Stimulated activated CD8-positive, alpha-beta memory T cell treated with anti-CD3 and anti-CD28 coated beads, Interleukin-7, amount 100 ng/mL, for 48 hours (primary cell): Measurements from ENCODE around the gene SSH2.
A peak's percentile ranks its signal among the peaks of the same experiment; 100 is the strongest.
"Not testable (repeated sequence)": the region's sequence is repeated elsewhere in the genome, so short reads cannot be mapped to it uniquely, and the experiment has no call there.

Experiments
- DNase-seq, 2 donors: peaks; one replicate each; pipeline ENCODE4 v3.0.0-alpha.2; 2020; ENCODE audit warnings: low read depth in 1 of 2; ENCODE audit errors: extremely low read depth in 1 of 2

SSH2 gene, protein sequence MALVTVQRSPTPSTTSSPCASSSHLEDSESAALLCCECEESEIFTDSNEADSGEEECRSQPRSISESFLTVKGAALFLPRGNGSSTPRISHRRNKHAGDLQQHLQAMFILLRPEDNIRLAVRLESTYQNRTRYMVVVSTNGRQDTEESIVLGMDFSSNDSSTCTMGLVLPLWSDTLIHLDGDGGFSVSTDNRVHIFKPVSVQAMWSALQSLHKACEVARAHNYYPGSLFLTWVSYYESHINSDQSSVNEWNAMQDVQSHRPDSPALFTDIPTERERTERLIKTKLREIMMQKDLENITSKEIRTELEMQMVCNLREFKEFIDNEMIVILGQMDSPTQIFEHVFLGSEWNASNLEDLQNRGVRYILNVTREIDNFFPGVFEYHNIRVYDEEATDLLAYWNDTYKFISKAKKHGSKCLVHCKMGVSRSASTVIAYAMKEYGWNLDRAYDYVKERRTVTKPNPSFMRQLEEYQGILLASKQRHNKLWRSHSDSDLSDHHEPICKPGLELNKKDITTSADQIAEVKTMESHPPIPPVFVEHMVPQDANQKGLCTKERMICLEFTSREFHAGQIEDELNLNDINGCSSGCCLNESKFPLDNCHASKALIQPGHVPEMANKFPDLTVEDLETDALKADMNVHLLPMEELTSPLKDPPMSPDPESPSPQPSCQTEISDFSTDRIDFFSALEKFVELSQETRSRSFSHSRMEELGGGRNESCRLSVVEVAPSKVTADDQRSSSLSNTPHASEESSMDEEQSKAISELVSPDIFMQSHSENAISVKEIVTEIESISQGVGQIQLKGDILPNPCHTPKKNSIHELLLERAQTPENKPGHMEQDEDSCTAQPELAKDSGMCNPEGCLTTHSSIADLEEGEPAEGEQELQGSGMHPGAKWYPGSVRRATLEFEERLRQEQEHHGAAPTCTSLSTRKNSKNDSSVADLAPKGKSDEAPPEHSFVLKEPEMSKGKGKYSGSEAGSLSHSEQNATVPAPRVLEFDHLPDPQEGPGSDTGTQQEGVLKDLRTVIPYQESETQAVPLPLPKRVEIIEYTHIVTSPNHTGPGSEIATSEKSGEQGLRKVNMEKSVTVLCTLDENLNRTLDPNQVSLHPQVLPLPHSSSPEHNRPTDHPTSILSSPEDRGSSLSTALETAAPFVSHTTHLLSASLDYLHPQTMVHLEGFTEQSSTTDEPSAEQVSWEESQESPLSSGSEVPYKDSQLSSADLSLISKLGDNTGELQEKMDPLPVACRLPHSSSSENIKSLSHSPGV (N-terminal part only)

DNA sequence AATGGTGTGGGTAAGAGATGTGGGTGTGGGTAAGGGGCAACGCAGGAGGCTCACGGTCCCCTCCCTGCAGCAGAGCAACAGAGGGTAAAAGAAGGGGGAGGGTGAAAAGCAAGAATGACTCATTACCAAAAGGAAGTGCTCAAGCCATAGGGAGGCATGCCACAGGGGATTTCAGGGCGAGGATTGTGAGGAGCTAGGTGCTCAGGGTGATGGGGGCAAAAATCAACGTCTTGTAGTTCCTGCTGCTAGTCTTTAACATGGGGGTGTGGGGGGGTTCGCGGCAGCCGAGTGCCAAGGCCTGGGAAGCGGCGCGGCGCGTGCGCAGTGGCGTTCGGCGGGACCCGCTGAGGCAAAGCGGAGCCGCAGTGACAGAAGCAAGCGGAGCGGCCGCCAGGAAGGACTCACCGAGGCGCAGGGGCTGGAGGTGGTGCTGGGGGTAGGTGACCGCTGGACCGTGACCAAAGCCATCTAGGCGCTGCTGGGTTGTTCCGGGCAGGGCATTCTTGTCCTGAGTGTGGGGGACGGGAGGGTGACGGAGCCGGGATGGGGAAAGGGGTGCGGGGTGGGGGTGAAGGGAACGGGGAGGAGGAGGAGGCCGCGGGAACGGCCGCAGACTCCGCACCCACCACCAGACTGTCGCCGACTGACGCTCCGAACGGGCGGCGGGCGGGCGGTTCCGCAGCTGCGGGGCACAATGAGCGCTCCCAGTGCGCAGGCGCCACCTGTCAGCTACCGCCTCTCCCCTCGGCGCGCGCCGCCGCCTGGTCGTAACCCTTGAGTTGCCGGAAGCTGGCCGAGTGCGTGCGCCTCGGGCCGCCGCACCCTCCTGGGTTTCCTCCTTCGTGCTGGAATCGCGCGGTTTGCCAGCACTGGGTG lies at the start of gene SSH2:
Gene SSH2 (minus strand): TSS at position 696 of the 876 bp plus-strand sequence. CDS start 228 bp downstream, at position 468.
- DNase-seq: peak; percentile 77 to 83

DNA sequence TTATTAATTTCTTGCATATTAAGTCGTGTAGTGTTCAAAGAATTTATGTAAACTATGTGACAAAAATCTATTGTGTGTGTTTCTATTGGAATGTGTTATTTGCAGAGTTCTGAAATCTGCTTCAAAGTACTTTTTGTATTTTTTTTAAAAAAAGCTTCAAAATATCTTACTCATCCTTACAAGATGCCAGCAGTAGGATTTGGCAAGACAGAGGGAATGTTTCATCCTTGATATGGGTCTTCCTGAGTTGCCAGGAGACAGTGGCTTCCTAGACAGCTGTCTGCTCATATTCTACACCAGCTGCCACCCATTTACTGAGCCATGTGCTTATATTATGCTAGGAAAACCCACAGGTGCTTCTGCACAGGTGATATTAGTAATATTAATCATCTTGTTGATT lies 47.8 kb upstream of the SSH2 start:
- no peak for DNase-seq

DNA sequence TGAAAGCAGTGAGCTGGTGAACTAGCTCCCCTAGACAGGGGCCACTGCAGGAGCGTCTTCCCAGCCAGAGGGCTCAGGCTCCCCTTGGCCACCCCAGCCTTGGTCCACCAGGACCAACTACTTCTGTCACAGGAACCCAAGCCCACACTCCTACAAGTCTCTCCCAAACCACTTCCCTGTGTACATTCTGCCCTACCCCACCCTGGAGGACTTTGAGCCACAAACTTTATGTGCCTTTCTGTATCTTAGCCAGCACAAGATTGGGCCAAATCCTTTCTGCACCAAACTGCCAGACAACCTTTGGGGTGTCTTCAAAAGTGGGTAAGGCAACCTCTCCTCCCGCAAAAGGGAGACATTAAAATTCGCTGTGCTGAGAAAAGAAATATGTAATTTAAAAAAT lies 43.0 kb upstream of the SSH2 start:
- no peak for DNase-seq

DNA sequence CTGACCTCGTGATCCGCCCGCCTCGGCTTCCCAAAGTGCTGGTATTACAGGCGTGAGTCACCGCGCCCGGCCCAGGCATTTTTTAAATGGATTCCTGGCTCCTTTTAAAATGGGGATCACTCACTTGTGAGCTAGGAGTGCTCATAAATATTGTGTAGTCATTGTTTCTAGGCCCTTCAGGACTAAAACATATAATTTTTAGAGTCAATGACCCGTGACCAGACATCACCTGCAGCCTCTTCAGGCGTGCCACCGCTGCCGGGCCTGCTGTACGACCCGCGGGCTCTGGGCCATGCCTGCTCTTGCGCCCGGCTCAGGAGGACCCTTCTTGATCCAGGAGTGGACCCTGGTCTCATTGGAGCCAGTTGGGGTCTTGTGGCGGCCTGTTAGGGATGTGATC lies 42.2 kb upstream of the SSH2 start:
- DNase-seq: no peak

DNA sequence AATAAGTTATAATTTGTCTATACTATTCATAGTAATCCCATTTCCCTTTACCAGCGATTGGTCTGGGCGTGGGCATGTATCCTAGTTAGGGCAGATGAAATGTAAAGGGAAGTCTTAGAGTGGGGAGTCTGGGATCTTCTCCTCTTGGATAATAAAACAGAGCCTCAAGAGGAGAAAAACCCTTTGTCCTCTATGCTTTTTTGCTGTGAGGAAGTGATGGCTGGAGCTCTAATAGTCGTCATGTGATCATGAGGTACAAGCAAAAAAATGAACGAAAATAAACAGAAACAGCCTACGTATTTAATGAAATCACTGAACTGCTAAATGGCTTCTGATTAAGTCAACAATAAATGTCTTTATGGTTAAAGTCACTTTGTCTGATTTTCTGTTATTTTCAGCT lies 38.2 kb upstream of the SSH2 start:
- DNase-seq: no peak

DNA sequence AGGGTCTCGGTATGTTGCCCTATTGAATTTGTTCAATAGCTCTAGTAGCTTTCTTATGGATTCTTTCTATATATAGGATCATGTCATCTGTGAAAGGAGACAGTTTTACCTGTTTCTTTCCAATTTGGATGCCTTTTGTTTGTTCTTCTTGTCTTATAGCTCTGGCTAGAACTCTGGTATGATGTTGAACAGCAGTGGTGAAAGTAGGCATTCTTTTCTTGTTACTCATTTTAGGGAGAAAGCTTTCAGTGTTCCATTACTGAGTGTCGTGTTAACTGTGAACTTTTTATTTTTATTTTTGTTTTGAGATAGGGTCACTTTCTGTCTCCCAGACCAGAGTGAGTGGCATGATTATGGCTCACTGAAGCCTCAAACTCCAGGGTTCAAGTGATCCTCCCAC lies 32.6 kb upstream of the SSH2 start:
- no peak for DNase-seq

DNA sequence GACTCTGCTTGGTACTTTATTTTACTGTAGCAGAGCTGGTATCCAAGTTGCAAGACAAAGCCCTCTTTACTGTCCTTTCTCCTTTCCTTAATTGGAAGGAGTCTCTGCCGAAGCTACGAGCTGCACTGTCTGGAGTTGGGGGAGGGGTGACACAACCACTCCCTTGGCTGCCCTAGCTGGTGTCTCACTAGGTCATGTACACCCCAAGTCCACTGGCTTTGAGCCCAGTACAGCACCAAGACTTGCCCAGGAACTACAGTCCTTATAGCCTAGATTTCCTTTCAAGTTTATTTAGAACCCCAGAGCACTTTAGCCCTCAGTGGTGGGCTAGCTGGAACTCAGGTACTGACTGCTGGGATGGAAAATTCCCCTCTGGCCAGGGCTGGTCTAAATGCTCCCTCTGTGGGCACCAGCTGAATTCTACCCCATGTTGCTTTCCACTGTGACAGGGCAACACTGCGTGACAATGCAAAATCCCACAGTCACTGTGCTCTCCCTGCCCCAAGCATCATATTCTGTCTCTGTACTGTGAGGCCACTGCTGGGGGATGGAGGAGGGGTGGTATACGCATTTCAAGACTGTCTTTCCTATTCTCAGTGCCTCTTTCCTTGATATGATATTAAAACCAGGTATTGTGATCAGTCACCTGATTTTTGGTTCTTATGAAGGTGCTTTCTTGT lies 29.8 kb upstream of the SSH2 start:
- DNase-seq: no peak

DNA sequence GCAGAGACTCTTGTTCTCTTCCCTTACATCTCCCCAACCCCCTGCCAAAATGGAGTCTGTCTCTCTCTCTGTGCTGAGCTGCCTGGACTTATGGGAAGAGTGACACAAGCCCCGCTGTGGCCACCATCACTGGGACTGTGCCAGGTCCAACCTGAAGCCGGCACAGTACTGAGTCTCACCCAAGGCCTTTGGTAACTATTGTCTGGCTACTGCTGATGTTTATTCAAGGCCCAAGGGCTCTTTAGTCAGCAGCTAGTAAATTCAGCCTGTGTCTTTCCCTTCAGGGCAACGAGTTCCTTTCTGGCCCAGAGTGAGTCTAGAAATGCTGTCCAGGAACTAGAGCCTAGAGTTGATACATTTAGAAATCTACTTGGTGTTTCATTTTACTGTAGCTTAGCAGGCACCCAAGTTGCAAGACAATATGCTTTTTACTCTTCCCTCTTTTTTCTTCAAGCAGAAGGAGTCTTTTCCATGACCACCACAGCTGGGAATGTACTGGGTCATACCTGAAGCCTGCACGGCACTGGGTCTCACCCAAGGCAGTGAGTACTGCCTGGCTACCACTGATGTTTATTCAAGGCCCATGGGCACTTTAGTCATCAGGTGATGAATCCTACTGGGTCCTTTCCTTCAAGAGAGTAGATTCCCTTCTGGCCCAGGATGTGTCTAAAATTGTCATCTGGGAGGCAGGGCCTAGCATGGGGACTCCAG lies 29.1 kb upstream of the SSH2 start:
- DNase-seq: no peak

DNA sequence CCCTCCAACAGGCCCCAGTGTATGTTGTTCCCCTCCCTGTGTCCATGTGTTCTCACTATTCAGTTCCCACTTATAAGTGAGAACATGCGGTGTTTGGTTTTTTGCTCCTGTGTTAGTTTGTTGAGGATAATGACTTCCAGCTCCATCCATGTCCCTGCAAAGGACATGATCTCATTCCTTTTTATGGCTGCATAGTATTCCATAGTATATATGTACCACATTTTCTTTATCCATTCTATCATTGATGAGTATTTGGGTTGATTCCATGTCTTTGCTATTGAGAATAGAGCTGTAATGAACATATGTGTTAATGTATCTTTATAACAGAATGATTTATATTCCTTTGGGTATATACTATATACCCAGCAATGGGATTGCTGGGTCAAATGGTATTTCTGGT lies 27.5 kb upstream of the SSH2 start:
- not testable (repeated sequence) for DNase-seq

DNA sequence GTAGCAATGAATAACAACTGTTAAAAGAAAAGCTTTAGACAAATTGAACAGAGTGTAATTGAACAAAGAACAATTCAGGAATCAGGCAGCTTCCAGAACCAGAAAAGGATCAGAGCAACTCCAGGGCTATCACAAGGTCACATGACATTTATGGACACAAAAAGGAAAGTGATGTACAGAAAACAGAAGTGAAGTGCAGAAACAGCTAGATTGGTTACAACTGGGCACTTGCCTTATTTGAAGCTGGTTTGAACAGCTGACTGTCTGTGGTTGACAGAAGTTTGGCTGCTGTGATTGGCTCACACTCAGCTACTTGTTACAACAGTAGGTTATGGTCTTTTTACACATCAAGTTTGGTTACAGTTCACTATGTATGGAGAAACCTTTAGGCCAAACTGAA lies 26.2 kb upstream of the SSH2 start:
- no peak for DNase-seq

DNA sequence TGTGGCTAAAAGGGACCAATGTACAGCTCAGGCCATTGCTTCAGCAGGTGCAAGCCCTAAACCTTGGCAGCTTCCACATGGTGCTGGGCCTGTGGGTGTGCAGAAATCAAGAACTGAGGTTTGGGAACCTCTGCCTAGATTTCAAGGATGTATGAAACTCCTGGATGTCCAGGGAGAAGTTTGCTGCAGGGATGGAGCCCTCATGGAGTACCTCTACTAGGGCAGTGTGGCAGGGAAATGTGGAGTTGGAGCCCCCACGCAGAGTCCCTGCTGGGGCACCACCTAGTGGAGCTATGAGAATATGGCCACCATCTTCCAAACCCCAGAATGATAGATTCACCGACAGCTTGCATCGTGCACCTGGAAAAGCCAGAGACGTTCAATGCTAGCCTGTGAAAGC lies 24.4 kb upstream of the SSH2 start:
- no peak for DNase-seq

DNA sequence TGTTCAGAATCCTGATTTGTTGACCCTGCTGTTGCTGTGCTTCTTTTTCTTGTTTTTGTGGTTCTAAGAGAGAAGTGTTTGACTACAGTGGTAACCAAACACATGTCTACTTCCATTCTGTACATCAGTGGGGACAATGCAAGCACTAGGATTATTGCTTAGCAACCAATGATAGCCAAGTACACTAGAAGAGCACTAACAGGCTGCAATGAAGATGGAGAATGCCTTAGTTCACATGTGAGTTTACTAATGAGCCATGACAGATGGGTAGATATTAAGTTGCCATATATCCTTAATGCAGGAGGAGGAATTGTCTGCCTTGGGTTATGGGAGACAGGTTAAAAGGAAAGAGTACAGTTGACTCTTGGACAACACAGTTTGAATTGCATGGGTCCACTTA lies 19.7 kb upstream of the SSH2 start:
- no peak for DNase-seq

DNA sequence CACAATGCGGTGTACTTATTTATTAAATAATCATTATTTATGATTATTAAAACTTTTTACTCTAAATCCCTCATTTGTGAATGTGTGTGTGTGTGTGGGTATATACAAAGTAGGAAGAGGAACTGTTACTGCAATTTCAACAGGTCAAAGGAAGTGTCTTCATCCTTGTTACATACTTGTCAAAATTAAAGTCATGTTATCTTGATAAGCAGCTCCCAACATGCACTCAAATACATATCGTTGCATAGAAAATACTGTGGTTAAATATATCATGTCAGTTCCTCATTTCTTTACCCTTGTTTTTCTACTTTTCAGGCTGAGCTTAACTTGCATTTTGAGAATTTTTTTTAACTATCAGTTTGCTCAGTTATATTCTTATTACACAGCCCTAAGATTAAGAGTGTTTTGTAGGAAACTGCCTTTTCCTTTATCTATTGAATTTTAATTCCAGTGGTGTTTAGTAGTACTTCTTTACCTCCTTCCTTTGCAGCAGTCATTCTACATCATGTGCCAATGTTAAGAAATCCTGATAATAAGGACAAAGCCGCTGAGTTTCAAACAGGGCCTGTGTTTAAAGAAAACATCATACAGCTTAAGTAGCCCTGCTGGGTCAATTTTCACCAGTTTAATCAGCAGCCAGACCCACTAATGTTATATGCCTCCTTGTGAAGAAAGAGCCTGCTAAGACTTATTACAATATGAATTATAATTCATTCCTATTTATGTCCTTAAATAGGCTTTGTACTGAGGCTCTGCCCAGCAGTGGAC lies 18.6 kb upstream of the SSH2 start:
- DNase-seq: no peak

DNA sequence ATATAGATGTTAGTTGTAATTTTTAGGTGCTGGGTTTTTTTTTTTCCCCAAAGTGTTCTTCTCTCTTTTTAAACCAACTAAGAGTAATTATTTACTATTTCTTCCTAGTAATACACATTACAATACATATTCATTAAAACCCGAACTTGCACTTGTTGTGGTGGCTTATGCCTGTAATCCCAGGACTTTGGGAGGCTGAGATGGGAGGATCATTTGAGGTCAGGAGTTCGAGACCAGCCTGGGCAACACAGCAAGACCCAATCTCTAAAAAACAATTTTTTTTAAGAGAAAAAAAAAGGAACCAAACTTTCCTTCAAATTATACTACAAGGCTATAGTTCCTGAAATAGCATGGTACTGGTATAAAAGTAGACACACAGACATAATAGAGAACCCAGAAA lies 15.3 kb upstream of the SSH2 start:
- DNase-seq: no peak

DNA sequence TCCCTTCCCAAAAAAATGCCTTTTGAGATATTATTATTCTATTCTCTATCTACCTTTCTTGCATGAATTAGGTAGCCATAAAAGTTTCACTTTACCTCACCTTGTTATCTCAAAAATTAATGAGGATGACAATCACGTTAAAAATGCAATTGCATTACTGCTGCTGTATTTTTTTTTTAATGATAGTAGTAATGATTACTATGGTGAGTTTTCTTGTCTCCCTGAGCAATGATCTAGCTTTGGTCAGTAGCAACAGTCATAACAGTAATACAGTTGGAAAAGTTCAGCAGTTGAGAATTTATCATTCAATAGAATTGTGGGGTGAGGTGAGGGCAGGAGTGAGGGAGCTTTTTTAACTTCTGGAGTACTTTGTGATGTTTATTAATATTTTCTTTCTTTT lies 11.3 kb upstream of the SSH2 start, which contains the start of gene EFCAB5:
Gene EFCAB5 (plus strand): TSS at position 301 of the 400 bp plus-strand sequence. CDS start 163 bp downstream, outside the sequence.
- no peak for DNase-seq

DNA sequence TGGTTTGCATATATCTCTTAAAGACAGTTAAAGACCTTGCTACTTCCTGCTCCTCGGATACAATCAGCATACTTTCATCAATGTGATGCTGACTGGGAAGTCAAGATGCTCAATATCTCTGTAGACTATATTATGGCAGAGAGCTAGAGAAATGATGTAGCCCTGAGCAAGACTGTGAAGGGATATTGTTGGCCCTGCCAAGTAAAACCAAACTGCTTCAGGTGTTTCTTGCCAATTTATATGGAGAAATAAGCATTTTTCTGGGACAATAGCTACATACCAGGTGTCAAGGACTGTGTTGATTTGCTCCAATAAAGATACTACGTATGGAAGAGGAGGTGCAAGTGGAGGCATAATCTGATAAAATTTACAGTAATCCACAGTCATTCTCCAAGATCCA lies 6.7 kb upstream of the SSH2 start:
- no peak for DNase-seq

DNA sequence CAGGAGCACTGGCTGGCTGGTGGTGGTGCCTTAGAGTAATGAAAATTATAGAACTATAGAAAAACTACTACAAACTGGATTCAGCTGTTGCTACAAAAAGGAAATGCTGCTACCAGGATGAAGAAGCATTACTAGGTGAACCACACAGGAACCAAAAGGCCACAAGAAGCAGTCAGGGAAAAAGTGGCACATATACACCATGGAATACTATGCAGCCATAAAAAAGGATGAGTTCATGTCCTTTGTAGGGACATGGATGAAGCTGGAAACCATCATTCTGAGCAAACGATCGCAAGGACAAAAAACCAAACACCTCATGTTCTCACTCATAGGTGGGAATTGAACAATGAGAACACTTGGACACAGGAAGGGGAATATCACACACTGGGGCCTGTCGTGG lies 5.9 kb upstream of the SSH2 start:
- DNase-seq: not testable (repeated sequence)

DNA sequence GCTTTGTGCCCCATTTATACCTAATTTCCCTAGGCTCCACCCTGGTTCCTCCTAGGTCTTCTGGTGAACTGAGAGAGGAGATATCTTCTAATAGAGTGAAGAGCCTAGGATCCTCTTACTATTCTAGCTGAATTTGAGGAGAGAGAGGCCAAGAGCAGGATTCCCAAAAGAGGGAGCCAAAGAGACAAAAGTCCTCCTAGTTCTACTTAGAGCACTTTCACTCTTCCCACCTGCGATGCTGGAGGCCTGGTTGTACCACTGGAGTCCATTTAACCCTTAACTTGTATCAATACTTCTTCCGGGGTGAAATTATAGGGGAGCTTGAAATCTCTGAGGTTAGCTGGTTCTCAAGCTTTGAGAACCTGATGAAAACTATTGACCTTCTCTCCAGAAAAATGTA lies 3.4 kb upstream of the SSH2 start:
- no peak for DNase-seq
